GM12892 (cell line): ENCODE measurements around the gene HTR6.

Experiments
- POLR2A ChIP-seq: IDR thresholded peaks from 2 replicates; pipeline ENCODE4 v1.6.1; 2011; ENCODE audit warnings: low read depth, low read length, control low read depth
- TAF1 ChIP-seq: IDR thresholded peaks from 2 replicates; pipeline ENCODE4 v1.6.1; 2011; ENCODE audit warnings: low read depth, mild to moderate bottlenecking, control low read depth, low read length, borderline replicate concordance

DNA sequence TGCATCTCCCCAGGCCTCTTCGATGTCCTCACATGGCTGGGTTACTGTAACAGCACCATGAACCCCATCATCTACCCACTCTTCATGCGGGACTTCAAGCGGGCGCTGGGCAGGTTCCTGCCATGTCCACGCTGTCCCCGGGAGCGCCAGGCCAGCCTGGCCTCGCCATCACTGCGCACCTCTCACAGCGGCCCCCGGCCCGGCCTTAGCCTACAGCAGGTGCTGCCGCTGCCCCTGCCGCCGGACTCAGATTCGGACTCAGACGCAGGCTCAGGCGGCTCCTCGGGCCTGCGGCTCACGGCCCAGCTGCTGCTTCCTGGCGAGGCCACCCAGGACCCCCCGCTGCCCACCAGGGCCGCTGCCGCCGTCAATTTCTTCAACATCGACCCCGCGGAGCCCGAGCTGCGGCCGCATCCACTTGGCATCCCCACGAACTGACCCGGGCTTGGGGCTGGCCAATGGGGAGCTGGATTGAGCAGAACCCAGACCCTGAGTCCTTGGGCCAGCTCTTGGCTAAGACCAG lies 14.3 kb downstream of the HTR6 start:
- TF ChIP-seq POLR2A (no peak), TAF1 (no peak)
